ENCODE measurements around the gene PIH1D2.
"Not testable (repeated sequence)": the region's sequence is repeated elsewhere in the genome, so short reads cannot be mapped to it uniquely, and the experiment has no call there.

Gene PIH1D2

GRCh38 chr11:112050721-112051120 is 23.1 kb downstream of the PIH1D2 start:
- DNase-seq: no peak

GRCh38 chr11:112049777-112050176 is 24.0 kb downstream of the PIH1D2 start:
- DNase-seq: no peak

- not testable (repeated sequence) for DNase-seq
Observed at GRCh38 chr11:112048256-112048655, 25.6 kb downstream of the PIH1D2 start.

- DNase-seq: not testable (repeated sequence)
Observed at GRCh38 chr11:112046647-112047046, 27.2 kb downstream of the PIH1D2 start.

GRCh38 chr11:112044961-112045360 is 28.9 kb downstream of the PIH1D2 start:
- DNase-seq: no peak

- no peak for DNase-seq
Observed at GRCh38 chr11:112042961-112043304, 30.9 kb downstream of the PIH1D2 start.

GRCh38 chr11:112042161-112042960 is 31.5 kb downstream of the PIH1D2 start:
- no peak for DNase-seq

- DNase-seq: no peak
Observed at GRCh38 chr11:112037527-112037926, 36.3 kb downstream of the PIH1D2 start.

- DNase-seq: no peak
Observed at GRCh38 chr11:112033902-112034301, 39.9 kb downstream of the PIH1D2 start.

GRCh38 chr11:112029460-112029859 is 44.4 kb downstream of the PIH1D2 start:
- DNase-seq: no peak

GRCh38 chr11:112026784-112027410 is 46.9 kb downstream of the PIH1D2 start:
- not testable (repeated sequence) for DNase-seq

GRCh38 chr11:112025707-112026106 is 48.1 kb downstream of the PIH1D2 start:
- DNase-seq: no peak

- peak; percentile 98 for DNase-seq
Observed at GRCh38 chr11:112024773-112025678, 48.8 kb downstream of the PIH1D2 start, which contains the start of gene DLAT. TSS of gene DLAT (plus strand) at chr11:112025408. CDS start at chr11:112025473, 65 bp downstream.

GRCh38 chr11:112024178-112024772 is 49.5 kb downstream of the PIH1D2 start:
- DNase-seq: no peak

GRCh38 chr11:112023104-112023503 is 50.7 kb downstream of the PIH1D2 start:
- no peak for DNase-seq

- DNase-seq: no peak
Observed at GRCh38 chr11:112019066-112019465, 54.8 kb downstream of the PIH1D2 start.
